ENCODE results near the gene NOSTRIN.

Gene NOSTRIN

DNA sequence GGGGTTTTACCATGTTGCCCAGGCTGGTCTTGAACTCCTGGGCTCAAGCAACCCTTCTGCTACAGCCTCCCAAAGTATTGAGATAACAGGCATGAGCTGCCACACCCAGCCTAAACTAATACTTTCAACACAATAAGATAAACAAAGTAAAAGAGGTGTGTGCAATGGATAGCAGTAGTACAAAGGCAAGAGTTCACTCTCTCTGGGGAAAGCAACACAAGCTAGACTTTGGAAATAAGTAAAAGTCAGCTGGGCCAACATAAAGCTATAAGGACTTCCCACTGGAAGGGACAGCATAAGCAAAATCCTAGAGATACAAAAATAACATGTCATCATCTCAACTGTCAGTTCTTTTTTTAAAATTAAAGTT is 5.2 kb upstream of the NOSTRIN start:
- Histone ChIP-seq H3K27ac (no peak overlapping the region), H3K4me1 (ENCODE audit: control insufficient read depth in 1 of 2, insufficient read depth in 1 of 2, low read depth in 1 of 2, low read length in 1 of 2) (no peaks in the 10 kb centered on the region), H3K36me3 (no peaks in the 10 kb centered on the region), H3K9me3 (no peaks in the 10 kb centered on the region), H3K4me3 (ENCODE audit: low read depth in 1 of 2, low read length in 1 of 2) (no peak overlapping the region), H3K27me3 (no peaks in the 10 kb centered on the region)
- TF ChIP-seq, protein P1, sequence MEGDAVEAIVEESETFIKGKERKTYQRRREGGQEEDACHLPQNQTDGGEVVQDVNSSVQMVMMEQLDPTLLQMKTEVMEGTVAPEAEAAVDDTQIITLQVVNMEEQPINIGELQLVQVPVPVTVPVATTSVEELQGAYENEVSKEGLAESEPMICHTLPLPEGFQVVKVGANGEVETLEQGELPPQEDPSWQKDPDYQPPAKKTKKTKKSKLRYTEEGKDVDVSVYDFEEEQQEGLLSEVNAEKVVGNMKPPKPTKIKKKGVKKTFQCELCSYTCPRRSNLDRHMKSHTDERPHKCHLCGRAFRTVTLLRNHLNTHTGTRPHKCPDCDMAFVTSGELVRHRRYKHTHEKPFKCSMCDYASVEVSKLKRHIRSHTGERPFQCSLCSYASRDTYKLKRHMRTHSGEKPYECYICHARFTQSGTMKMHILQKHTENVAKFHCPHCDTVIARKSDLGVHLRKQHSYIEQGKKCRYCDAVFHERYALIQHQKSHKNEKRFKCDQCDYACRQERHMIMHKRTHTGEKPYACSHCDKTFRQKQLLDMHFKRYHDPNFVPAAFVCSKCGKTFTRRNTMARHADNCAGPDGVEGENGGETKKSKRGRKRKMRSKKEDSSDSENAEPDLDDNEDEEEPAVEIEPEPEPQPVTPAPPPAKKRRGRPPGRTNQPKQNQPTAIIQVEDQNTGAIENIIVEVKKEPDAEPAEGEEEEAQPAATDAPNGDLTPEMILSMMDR (IDR thresholded peaks at IDR 0.05), result no peak

DNA sequence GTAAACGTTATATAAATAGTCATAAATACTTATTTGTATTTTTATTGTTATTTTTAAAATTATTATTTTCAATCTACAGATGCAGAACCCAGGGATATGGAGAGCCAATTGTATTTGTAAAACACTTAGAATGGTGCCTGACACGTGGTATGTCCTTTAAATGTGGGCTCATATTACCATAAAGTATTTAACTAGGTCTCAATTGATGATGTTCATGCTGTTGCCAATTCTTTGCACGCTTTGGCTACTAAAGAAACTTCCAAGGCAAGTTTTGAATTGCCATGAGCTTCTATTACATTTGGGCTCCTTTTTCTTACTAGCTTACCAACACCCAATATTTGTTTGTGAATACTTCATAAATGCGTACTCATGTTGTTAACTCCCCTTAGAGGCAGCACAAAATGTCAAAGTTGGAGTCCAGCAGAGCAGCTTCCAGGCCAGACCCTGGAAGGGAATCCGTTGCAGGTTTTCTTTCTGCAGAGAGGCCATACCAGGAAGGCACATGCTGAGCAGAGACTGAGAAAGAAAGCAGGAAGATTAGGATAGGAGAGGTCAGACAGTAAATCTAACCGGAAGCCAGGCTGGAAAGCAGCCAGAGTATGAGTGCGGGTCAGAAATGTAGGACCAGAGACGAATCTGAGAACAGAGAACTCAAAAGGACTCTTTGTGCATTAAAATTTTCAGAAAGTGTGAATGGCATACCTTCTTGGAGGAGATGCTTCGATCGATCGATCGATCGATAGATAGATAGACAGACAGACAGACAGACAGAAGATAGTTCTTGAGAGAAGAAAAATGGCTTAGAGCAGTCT is 4.2 kb upstream of the NOSTRIN start:
- TF ChIP-seq, protein P1 (IDR thresholded peaks at IDR 0.05), result no peak
- no peak overlapping the region for H3K4me3 ChIP-seq (ENCODE audit: low read depth in 1 of 2, low read length in 1 of 2)
- H3K27me3 ChIP-seq, result no peaks in the 10 kb centered on the region
- no peaks in the 10 kb centered on the region for H3K4me1 ChIP-seq (ENCODE audit: control insufficient read depth in 1 of 2, insufficient read depth in 1 of 2, low read depth in 1 of 2, low read length in 1 of 2)
- no peaks in the 10 kb centered on the region for H3K9me3 ChIP-seq
- H3K36me3 ChIP-seq, result no peaks in the 10 kb centered on the region
- no peak overlapping the region for H3K27ac ChIP-seq

DNA sequence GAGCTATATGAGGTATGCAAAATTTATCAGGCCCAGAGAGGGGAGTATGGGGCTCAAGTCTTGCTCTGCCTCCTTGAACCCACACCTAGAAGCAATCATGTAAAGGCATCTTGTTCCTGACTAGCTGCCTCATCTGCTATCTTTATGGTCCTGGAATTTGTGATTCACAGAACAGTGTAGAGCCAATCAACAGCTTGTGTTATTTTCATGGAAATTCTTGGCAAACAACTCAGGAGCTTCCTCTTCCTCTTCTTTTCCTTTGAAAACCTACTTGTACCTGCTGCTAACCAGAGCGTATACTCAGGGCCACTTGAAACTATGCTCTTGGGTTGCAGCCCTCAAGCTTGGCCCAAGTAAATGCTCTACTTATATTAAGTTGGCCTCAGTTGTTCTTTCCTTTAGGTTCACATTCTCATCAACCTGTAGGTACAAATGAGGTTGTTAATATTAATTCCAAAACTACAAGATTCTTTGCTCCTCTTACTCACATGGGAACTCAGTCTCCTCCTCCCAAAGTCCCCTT is 3.5 kb upstream of the NOSTRIN start:
- Histone ChIP-seq H3K27me3 (no peaks in the 10 kb centered on the region), H3K36me3 (no peaks in the 10 kb centered on the region), H3K9me3 (no peaks in the 10 kb centered on the region), H3K27ac (no peak overlapping the region), H3K4me3 (ENCODE audit: low read depth in 1 of 2, low read length in 1 of 2) (no peak overlapping the region), H3K4me1 (ENCODE audit: control insufficient read depth in 1 of 2, insufficient read depth in 1 of 2, low read depth in 1 of 2, low read length in 1 of 2) (no peaks in the 10 kb centered on the region)
- TF ChIP-seq, protein P1 (IDR thresholded peaks at IDR 0.05), result no peak

DNA sequence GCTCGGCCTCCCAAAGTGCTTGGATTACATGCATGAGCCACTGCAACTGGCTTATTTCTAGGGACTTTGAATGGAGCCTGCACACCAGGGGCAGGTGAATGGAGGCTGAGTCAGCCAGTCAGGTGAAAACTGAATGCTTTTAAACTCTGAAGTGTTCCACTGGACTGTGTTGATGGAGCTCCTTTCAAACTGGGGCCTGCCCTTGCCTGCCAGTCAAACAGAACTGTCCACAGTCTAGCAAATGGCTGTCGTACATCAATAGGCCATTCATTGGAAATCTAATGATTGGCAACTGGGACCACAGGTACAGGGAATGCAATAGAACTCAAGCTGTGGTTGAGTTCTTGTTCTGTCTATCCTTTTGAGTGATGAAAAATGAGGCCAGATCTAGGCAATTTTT is 966 bp upstream of the NOSTRIN start:
- no peaks in the 10 kb centered on the region for H3K27me3 ChIP-seq
- H3K4me3 ChIP-seq (ENCODE audit: low read depth in 1 of 2, low read length in 1 of 2), result no peak overlapping the region
- no peaks in the 10 kb centered on the region for H3K4me1 ChIP-seq (ENCODE audit: control insufficient read depth in 1 of 2, insufficient read depth in 1 of 2, low read depth in 1 of 2, low read length in 1 of 2)
- no peak overlapping the region for H3K27ac ChIP-seq
- no peaks in the 10 kb centered on the region for H3K36me3 ChIP-seq
- no peaks in the 10 kb centered on the region for H3K9me3 ChIP-seq
- TF ChIP-seq, protein P1 (IDR thresholded peaks at IDR 0.05), result no peak

DNA sequence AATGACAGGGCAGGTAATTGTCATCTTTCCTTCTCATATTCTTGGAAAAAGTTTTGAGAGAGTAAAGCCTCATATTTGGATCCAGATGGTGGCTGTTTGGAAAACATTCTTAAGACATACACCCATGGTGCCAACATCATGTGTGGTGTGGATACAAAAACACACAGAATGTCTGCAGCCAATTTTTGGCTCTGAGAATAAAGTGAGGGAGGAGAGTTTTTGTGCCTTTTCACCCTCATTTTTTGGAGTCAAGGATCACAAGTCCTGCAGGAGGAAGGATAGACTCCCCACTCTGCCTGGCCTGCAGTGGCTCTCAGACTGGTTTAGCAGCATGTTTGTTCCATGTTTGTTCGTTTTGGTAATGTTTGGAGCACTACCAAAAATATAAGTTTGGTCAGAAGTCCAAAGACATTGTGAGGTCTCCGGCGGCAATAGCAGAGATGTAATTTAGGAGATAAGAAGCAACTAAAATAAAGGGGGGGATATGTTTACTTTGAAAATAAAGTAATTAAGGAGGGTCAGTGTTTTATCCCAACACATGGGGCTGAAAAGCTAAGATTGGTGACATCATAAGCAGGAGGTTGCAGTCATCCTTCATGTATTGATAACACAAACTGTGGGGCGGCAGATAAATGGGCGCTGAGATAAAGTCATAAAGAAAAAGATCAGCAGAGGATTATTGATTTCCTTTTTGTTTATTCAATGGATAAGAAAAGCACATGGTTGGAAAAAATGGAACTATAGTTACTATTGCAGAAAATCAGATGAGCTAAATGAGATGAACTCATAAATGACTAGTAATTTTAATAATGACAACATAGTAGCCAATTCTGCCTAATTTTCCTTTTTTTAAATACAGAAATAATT is 655 bp downstream of the NOSTRIN start:
- TF ChIP-seq, protein P1 (IDR thresholded peaks at IDR 0.05), result no peak
- H3K27ac ChIP-seq, result no peak overlapping the region
- H3K27me3 ChIP-seq, result no peaks in the 10 kb centered on the region
- H3K4me1 ChIP-seq (ENCODE audit: control insufficient read depth in 1 of 2, insufficient read depth in 1 of 2, low read depth in 1 of 2, low read length in 1 of 2), result no peaks in the 10 kb centered on the region
- H3K9me3 ChIP-seq, result no peaks in the 10 kb centered on the region
- no peaks in the 10 kb centered on the region for H3K36me3 ChIP-seq
- no peak overlapping the region for H3K4me3 ChIP-seq (ENCODE audit: low read depth in 1 of 2, low read length in 1 of 2)

Measured in neutrophil (primary cell).